Inflammatory macrophage treated with lipopolysaccharide for 4 hours (primary cell): Measurements from ENCODE around the gene PAK5.

Experiments used
- DNase-seq: peaks from one replicate; pipeline ENCODE4 v3.0.0-alpha.2; 2020

The PAK5 gene

GRCh38 chr20:9572670-9573069 is 266.2 kb downstream of the PAK5 start:
- DNase-seq: no peak

- no peak for DNase-seq
Observed at GRCh38 chr20:9571783-9572182, 267.1 kb downstream of the PAK5 start.

DNA sequence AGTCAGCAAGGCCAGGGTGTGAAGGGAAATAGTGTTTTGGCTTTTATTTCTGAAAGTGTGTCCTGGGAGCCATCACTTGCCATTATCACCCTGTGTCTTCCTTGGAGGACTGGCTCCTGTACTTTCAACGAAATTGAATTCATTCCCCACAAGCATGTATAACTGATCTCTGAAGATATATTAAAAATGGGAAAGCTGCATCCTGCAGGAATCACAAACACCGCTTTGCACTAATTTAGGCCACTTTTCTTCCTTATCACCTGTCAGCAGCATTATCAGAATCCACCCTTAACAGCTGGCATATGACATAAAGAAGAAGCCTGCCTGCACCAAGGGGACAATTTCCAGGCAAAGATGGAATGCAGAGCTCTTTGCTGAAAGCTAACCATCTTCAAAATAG is 268.3 kb downstream of the PAK5 start:
- DNase-seq: no peak

- DNase-seq: no peak
Observed at GRCh38 chr20:9566977-9567376, 271.9 kb downstream of the PAK5 start.

- DNase-seq: no peak
Observed at GRCh38 chr20:9565910-9566550, 272.8 kb downstream of the PAK5 start.

GRCh38 chr20:9557411-9557810 is 281.5 kb downstream of the PAK5 start:
- DNase-seq: no peak

GRCh38 chr20:9555781-9556180 is 283.1 kb downstream of the PAK5 start:
- DNase-seq: peak; percentile 18

DNA sequence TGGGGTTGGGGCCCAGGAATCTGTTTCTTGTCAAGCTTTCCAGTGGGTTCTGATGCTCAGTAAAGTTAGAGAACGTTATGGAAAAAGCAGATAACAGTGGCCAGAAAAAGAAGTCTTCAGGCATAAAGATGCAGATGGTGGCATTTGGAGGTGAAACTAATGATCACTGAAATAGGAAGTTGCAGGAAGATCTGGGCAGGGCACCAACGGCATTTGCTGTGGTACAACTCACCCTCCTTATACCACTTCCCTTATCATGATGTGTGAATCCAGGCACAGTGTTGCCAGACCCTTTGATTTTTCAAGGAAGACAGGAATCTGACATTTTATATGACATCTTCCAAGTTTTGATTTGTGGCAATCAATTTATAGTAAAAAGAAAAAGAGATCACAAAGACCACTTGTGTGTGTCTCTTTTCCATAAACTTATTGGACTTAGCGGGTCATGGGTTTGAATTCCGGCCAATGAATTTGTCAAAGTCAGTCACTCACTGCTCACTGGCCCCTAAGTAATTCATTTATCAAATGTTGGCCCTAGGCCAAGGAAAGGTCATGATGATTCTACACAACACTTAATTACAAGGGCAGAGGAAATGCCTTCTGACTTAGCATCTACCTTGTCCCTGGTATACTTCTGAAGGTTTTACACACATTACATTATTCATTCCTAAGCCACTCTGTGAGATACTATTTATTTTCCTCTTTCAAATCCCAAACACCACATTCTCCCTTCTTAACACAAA is 286.9 kb downstream of the PAK5 start:
- DNase-seq: peak; percentile 32

DNA sequence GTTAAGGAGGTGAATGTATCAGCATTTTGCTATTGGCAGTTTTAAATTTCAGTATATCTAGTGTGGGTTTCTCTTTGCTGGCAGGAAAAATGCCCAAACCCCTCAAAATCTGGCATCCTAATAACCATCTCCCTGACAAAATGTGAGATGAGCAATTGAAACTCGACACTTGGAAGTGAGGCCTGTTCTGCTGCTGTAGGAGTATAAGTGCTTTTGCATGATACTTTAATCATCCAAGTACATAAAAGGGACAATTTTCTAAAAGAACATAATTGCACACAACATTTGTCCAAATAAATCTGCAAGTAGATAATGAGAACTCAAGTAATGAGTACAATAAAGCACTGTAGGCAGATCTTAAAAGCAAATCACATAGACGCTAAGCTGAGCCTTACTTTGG is 288.0 kb downstream of the PAK5 start:
- DNase-seq: no peak

DNA sequence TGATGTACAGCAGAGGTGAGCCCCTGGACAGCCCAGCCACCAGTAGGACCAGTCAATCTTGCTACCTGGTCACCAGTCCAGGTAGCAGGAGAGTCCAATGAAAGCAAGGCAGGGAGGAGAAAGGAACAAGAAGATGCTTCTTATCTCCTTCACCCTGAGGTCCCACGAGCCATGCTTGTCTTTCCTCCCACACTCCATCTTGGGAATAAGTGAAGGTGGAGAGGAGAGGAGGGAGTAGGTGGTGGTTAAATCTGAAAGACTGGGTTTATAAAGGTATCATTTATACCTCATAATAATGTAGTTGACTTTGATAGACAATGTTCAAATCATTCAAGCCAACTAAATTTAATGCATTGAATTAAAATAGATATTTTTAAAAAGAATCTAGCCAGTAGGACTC is 288.6 kb downstream of the PAK5 start:
- DNase-seq: no peak

- DNase-seq: no peak
Observed at GRCh38 chr20:9543214-9543613, 295.7 kb downstream of the PAK5 start.

DNA sequence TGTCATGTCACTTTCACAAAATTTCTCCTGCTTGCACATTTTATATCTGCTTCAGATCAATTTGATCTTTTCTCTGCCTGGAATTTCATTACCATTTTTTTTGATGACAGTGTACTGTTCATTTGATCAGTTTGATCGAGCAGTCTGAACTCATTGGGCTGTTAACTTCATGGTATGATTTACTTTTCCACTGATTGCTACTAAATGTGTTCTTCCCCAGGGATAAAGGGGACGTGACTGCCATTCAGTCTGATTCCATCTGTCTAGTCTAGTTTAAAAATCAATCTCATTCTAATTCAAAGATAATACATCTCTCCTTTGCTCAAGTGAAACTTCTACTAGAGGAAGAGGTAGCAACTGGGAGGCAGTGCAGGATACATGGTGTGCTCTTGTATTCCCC is 303.4 kb downstream of the PAK5 start:
- DNase-seq: no peak

GRCh38 chr20:9534025-9534424 is 304.9 kb downstream of the PAK5 start:
- no peak for DNase-seq

DNA sequence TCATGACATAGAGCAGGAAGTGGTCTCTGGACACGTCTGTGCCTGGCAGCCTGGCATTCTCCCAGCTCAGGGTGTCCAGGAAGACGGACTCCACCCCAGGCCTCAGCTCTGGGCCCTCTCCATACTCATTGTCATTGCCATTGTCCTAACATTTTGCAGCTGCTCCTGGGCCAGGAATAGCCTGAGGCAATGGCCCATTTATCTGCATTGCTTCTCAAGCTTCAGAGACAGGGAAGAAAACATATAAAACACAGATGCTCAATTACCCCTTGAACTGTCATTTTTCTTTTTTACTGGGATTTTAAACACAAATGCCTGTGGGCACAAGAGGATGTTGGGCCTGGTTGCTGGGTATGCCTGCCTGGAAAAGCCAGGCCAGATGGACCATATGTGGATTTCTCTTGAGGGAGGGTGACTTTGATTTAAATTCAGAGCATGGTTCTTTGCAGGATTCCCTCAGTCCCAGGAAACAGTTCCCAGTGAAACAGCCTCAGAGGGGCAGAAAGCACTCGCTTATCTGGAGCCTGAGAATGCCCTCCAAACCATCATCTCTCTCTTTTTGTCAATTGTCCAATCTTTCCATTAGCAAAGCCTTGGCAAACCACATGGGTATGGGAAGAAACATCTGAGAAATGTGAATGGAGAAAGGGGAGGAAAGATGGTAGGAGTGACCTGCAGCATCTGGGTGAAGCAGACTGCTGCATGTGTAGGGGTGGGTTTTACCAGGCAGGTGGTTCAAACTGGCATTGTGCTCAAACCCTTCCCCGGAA is 306.6 kb downstream of the PAK5 start:
- no peak for DNase-seq

GRCh38 chr20:9531581-9531980 is 307.3 kb downstream of the PAK5 start:
- no peak for DNase-seq

GRCh38 chr20:9523636-9524035 is 315.2 kb downstream of the PAK5 start:
- peak; percentile 58 for DNase-seq

GRCh38 chr20:9520086-9520485 is 318.8 kb downstream of the PAK5 start:
- DNase-seq: no peak

GRCh38 chr20:9518576-9519175 is 320.2 kb downstream of the PAK5 start:
- no peak for DNase-seq

GRCh38 chr20:9517297-9518162 is 321.3 kb downstream of the PAK5 start:
- DNase-seq: no peak

DNA sequence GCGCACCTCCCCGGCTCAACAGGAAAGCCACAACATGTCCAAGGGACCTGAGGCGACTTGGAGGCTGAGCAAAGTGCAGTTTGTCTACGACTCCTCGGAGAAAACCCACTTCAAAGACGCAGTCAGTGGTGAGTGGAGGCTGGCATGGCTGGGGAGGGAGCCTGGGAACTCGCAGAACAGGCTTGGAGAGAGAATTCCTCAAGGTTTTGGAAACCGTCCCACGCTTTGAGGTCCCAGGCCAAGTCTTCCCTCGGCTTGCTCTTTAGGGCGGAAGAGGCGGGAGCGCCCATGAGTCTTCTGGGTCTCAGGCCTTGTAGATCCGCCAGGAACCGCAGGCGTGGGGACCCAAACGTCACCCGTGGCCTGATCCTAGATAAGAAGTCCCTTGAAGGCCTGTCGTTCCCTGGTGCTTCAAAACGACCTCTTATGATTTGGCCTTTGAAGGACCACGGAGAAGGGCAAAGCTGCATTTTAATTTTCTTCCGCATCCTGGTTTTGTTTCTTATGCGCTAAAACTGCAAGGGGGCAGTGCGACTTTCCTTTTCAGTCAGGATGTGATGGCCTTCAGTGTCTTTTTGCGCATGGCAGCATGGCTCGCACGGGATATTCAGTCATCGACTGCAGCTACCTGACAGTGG is 322.5 kb downstream of the PAK5 start:
- peak; percentile 16 for DNase-seq

DNA sequence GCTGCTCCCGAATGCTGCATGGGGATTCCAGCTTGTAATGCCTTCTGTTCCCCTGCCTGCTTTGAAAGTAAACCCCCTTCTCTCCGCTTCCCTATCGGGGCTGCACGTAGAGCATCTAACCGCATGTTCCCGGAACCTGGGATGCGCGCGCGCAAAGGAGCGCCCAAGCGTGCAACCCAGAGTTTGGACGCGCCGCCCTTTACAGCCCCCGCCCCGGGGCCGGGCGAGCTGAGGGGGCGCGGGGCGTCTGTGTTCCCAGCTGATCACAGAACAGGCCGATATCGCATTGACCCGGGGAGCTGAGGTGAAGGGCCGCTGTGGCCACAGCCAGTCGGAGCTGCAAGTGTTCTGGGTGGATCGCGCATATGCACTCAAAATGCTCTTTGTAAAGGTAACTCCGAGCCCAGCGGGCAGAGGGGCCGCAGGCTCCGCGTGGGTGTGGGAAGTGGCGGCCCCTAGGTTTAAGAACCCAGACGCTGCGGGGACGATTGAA is 323.1 kb downstream of the PAK5 start:
- peak; percentile 13 for DNase-seq

- peak; percentile 30 for DNase-seq
Observed at GRCh38 chr20:9515214-9515585, 323.7 kb downstream of the PAK5 start.
